OCI-LY1 (cell line): ENCODE measurements around the gene AKT2.

Experiments
- EZH2 ChIP-seq: fragments of 200-600 bp; sonication (generic), shearing (Covaris generic); IDR thresholded peaks from 2 replicates; pipeline ENCODE4 v1.8.0; 2017; ENCODE audit warnings: borderline replicate concordance, mixed run types, mild to moderate bottlenecking, antibody characterized with exemption, low read length, moderate library complexity, mixed read lengths
- TF ChIP-seq, protein P1 (sequence below): fragments of 200-600 bp; sonication (generic), shearing (Covaris generic); IDR thresholded peaks from 2 replicates; pipeline ENCODE4 v1.5.1; 2017; ENCODE audit warnings: mild to moderate bottlenecking, antibody characterized with exemption, low read length, moderate library complexity, mixed read lengths

DNA sequence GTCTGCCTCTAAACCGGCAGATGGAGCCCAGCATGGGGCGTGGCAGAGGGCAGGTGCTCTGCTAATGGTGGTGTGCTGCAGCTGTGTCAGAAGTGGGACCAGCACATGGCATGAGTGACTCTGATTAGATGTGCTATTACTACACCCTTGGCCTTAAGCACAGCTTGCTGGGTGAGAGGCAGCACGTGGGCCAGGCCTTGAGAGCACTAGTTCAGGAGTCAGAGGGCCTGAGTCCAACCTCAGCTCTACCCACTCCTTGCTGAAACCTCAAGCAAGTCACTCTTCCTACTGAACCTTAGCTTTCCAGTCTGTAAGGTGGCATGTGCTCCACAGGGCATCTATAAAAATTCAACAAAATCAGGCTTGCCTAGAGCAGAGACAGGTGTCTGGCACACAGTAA is 22.7 kb downstream of the AKT2 start:
- TF ChIP-seq, protein P1, sequence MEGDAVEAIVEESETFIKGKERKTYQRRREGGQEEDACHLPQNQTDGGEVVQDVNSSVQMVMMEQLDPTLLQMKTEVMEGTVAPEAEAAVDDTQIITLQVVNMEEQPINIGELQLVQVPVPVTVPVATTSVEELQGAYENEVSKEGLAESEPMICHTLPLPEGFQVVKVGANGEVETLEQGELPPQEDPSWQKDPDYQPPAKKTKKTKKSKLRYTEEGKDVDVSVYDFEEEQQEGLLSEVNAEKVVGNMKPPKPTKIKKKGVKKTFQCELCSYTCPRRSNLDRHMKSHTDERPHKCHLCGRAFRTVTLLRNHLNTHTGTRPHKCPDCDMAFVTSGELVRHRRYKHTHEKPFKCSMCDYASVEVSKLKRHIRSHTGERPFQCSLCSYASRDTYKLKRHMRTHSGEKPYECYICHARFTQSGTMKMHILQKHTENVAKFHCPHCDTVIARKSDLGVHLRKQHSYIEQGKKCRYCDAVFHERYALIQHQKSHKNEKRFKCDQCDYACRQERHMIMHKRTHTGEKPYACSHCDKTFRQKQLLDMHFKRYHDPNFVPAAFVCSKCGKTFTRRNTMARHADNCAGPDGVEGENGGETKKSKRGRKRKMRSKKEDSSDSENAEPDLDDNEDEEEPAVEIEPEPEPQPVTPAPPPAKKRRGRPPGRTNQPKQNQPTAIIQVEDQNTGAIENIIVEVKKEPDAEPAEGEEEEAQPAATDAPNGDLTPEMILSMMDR: no peak
- no peak for TF ChIP-seq EZH2
